Choroid plexus epithelial cell (primary cell): ENCODE measurements around the gene TRMT10B.
"Not testable (repeated sequence)": the region's sequence is repeated elsewhere in the genome, so short reads cannot be mapped to it uniquely, and the experiment has no call there.

Experiments
- DNase-seq: peaks from one replicate; pipeline ENCODE4 v3.0.0-alpha.2; 2010; ENCODE audit warnings: low read depth
- H3K4me3 ChIP-seq: 2 replicates; pipeline ENCODE4 v1.5.1; 2011; ENCODE audit warnings: low read depth, mild to moderate bottlenecking, control low read depth, low read length, moderate library complexity
- TF ChIP-seq, protein P1 (sequence below): conservative IDR thresholded peaks from 2 replicates; pipeline ENCODE4 v1.5.1; 2011; ENCODE audit warnings: low read depth, mild to moderate bottlenecking, control low read depth, inconsistent platforms, low read length, moderate library complexity

TRMT10B gene

DNA sequence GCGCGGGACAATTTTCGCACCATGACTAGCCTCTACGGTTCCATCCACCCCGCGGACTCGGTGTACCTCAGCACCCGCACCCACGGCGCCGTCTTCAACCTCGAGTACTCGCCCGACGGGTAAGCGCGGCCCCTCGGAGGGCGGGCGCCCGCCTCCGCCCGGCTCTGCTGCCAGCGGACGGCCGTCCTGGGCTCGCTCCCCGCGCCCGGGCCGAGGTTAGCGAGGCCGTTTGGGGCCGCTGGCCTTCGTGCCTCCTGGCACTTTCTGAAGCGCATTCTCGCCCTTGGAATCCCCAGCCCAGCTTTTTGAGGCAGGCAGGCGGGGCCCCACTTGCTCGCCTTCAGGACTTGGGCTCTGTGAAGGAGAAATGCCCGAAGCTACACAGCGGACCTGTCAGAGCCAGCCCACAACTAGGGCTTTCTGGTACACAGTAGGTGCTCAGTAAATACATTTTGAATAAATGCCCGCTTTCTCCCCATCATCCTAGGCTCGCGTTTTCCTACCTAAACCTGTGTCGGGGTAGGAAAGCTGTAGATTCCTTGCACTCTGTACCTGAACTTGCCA, 47.8 kb downstream of the TRMT10B start:
- peak overlapping the region; percentile 96 for H3K4me3 ChIP-seq
- TF ChIP-seq, protein P1, sequence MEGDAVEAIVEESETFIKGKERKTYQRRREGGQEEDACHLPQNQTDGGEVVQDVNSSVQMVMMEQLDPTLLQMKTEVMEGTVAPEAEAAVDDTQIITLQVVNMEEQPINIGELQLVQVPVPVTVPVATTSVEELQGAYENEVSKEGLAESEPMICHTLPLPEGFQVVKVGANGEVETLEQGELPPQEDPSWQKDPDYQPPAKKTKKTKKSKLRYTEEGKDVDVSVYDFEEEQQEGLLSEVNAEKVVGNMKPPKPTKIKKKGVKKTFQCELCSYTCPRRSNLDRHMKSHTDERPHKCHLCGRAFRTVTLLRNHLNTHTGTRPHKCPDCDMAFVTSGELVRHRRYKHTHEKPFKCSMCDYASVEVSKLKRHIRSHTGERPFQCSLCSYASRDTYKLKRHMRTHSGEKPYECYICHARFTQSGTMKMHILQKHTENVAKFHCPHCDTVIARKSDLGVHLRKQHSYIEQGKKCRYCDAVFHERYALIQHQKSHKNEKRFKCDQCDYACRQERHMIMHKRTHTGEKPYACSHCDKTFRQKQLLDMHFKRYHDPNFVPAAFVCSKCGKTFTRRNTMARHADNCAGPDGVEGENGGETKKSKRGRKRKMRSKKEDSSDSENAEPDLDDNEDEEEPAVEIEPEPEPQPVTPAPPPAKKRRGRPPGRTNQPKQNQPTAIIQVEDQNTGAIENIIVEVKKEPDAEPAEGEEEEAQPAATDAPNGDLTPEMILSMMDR, result no peak

DNA sequence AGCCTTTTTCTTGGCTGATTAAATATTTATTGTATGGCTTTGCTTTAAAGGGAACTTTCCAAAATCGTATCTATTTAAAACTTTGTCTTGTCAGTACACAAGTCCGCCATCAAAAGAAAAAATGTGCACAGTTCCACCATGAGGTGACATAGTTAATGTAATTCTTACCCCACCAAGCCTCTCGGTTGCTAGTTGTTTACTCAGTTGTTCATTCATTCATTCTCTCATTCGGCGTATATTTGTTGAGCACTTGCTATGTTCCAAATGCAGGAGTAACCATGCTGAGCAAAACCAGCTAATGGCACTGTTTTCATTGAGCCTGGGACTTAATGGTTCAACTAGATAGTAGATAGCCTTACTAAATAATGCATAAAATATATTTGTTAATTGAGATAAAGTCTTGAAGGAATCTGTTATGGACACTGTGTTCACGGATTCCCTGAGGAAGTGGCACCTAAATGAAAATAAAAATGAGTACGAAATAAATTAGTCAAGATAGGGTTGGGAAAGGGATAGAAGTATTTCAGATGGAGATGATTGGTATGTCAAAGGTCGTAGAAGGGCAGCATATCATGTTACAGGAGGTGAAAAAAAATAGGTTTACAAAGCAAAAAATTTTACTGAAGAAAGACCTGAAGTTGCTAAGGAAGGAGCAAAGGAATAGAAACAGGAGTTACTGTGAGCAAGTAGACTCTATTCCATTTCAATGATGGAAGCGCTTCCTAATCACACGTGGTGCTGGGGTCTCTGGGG, 48.5 kb downstream of the TRMT10B start:
- peak; percentile 7 for DNase-seq
- TF ChIP-seq, protein P1, result no peak
- H3K4me3 ChIP-seq, result peak overlapping the region; percentile 96

More for the DNA sequence above, 47.8 kb downstream of the TRMT10B start:
- DNase-seq, result peak; percentile 21

DNA sequence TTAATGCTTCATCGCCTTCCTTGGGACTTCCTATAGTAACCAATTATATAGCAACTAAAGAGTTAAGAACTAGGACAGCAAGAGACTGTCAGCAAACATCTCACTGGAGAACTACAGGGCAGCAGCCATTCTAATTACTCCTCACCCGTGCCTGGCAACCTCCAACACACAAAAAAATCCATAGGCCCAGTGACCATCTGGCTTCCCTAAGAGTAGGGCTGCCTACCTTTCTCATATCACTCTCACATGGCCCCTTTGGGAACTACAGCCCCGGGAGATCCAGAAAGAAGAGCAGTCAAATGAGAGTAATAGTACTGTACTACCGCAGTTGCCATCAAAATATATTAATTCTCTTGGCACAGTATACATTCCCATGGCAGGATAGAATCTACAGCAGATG, 52.7 kb downstream of the TRMT10B start:
- TF ChIP-seq, protein P1, result no peak
- H3K4me3 ChIP-seq, result no peak overlapping the region
- DNase-seq, result no peak

DNA sequence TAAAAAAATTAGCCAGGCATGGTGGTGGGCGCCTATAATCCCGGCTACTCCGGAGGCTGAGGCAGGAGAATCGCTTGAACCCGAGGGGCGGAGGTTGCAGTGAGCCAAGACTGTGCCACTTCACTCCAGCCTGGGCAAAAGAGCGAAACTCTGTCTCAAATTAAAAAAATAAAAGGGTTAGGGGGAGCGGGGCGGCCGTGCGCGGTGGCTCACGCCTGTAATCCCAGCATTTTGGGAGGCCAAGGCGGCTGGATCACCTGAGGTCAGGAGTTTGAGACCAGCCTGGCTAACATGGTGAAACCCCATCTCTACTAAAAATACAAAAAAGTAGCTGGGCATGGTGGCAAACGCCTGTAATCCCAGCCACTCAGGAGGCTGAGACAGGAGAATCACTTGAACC, 56.1 kb downstream of the TRMT10B start:
- DNase-seq, H3K4me3 ChIP-seq: not testable (repeated sequence)

DNA sequence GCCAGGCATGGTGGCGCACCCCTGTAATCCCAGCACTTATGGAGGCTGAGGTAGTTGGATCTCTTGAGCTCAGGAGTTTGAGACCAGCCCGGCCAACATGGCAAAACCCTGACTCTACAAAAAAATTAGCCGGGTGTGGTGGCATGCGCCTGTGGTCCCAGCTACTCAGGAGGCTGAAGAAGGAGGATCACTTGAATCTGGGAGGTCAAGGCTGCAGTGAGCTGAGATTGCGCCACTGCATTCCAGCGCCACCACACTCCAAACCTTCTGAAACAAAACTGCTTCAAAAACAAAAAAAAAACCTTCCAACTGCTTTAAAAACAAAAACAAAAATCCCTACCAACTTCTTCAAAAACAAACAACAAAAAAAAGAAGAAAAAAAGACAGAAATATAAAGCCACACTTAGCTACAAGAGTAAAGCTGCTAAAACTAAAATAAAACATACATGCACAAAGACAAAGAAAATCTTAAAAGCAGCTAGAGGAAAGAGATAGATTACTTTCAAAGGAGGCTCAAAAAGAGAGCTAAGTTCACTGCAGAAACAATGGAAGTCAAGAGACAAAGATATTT, 58.4 kb downstream of the TRMT10B start:
- TF ChIP-seq, protein P1, result no peak
- DNase-seq, result peak; percentile 13
- H3K4me3 ChIP-seq, result no peak overlapping the region

DNA sequence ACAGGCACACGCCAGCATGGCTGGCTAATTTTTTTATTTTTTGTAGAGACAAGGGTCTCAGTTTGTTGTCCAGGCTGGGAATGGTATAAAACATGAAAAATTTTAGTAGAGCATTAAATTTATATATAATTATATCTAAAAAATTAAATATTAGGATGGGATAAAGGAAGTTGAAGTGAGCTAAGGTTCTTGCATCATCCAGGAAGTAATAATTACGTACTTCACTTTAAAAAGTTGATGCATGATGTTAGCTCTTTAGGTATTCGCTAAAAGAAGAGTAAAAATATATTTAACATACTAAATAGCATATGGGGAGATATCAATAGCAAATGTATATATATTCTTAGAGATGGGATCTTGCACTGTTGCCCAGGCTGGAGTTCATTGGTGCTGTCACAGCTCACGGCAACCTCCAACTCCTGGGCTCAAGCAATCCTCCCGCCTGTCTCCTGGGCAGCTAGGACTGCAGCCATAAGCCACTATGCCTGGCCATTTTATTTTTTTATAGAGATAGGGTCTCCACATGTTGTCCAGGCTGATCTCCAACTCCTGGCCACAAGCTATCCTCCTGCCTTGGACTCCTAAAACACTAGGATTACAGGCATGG, 59.3 kb downstream of the TRMT10B start:
- no peak for DNase-seq
- TF ChIP-seq, protein P1, result no peak
- no peak overlapping the region for H3K4me3 ChIP-seq

DNA sequence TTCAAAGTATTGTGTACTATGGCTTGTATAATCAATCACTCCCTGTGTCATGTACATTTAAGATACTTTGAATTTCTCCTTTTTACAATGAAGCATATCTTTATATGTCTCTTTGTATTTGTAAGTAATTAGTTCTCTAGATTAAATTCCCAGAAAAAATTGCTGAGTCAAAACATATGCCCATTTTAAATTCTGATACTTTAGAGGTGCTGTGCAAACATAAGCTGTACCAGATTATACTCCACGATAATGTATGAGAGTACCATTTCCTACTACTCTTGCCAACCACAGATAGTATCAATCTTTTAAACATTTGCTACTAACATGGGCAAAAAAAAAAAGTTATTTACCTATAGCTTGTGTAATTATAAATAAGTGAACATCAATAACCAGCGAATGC, 65.2 kb downstream of the TRMT10B start:
- no peak overlapping the region for H3K4me3 ChIP-seq
- TF ChIP-seq, protein P1, result no peak
- DNase-seq, result no peak
